Measurements from ENCODE around the gene CDCP2.

Gene CDCP2

GRCh38 chr1:54188291-54188690 lies 35.5 kb upstream of the CDCP2 start:
- no peak for TF ChIP-seq CTCF (IDR thresholded peaks at IDR 0.05; ENCODE audit: insufficient read depth, low read length)
- TF ChIP-seq POLR2AphosphoS5 (IDR thresholded peaks at IDR 0.05; ENCODE audit: low read depth), result no peak
- TF ChIP-seq REST (IDR thresholded peaks at IDR 0.05; ENCODE audit: insufficient replicate concordance, low read depth), result no peak
- no peak for TF ChIP-seq SPI1 (IDR thresholded peaks at IDR 0.05; ENCODE audit: borderline replicate concordance, low read depth)
- no peak for TF ChIP-seq GABPA (IDR thresholded peaks at IDR 0.05; ENCODE audit: low read depth)
- Histone ChIP-seq H3K27me3 (ENCODE audit: insufficient read depth, poor library complexity, severe bottlenecking) (no peaks in the 10 kb centered on the region), H3K4me3 (replicated peaks; ENCODE audit: insufficient read depth, low read length) (no peak overlapping the region), H3K27ac (replicated peaks) (no peak overlapping the region)
- DNase-seq (ENCODE audit: low read depth in 1 of 2, low spot score in 1 of 2), result no peak

GRCh38 chr1:54186056-54186455 lies 33.3 kb upstream of the CDCP2 start:
- no peak overlapping the region for H3K4me3 ChIP-seq (replicated peaks; ENCODE audit: insufficient read depth, low read length)
- no peak overlapping the region for H3K27ac ChIP-seq (replicated peaks)
- no peak for DNase-seq (ENCODE audit: low read depth in 1 of 2, low spot score in 1 of 2)
- TF ChIP-seq SPI1 (IDR thresholded peaks at IDR 0.05; ENCODE audit: borderline replicate concordance, low read depth) (no peak), POLR2AphosphoS5 (IDR thresholded peaks at IDR 0.05; ENCODE audit: low read depth) (no peak), GABPA (IDR thresholded peaks at IDR 0.05; ENCODE audit: low read depth) (no peak), REST (IDR thresholded peaks at IDR 0.05; ENCODE audit: insufficient replicate concordance, low read depth) (no peak), CTCF (IDR thresholded peaks at IDR 0.05; ENCODE audit: insufficient read depth, low read length) (no peak)
- H3K27me3 ChIP-seq (ENCODE audit: insufficient read depth, poor library complexity, severe bottlenecking), result no peaks in the 10 kb centered on the region

- DNase-seq (ENCODE audit: low read depth in 1 of 2, low spot score in 1 of 2), result no peak
Measured at GRCh38 chr1:54180701-54181360, 28.0 kb upstream of the CDCP2 start.

More at GRCh38 chr1:54180701-54181360, 28.0 kb upstream of the CDCP2 start:
- H3K27ac ChIP-seq (replicated peaks), result no peak overlapping the region
- no peaks in the 10 kb centered on the region for H3K27me3 ChIP-seq (ENCODE audit: insufficient read depth, poor library complexity, severe bottlenecking)
- no peak overlapping the region for H3K4me3 ChIP-seq (replicated peaks; ENCODE audit: insufficient read depth, low read length)
- no peak for TF ChIP-seq CTCF (IDR thresholded peaks at IDR 0.05; ENCODE audit: insufficient read depth, low read length)
- TF ChIP-seq REST (IDR thresholded peaks at IDR 0.05; ENCODE audit: insufficient replicate concordance, low read depth), result no peak
- no peak for TF ChIP-seq SPI1 (IDR thresholded peaks at IDR 0.05; ENCODE audit: borderline replicate concordance, low read depth)
- TF ChIP-seq GABPA (IDR thresholded peaks at IDR 0.05; ENCODE audit: low read depth), result no peak
- TF ChIP-seq POLR2AphosphoS5 (IDR thresholded peaks at IDR 0.05; ENCODE audit: low read depth), result no peak
